WTC11 (cell line): Measurements from ENCODE around the gene ANAPC4. TPM values are rescaled to one million over a fixed set of nuclear protein-coding genes. Genes with fewer than 3 reads are reported as not detected.

Source experiments
- ATAC-seq: fragments of 200-7000 bp; cut with Tn5 transposase; 2 replicates; pipeline ENCODE4 v1.10.0; 2021; ENCODE audit warnings: mild to moderate bottlenecking, moderate library complexity
- CTCF ChIA-PET: fragments of 300-600 bp; sonication (Branson Sonifier 250); formaldehyde crosslinking; loops from one replicate; lab custom pipeline; 2021; ENCODE audit warnings: antibody characterized with exemption; lab: Charles Lee
- POLR2A ChIA-PET: fragments of 350-600 bp; sonication (Branson Sonifier 250); formaldehyde crosslinking; loops from one replicate; lab custom pipeline; 2021; ENCODE audit warnings: antibody characterized with exemption; lab: Charles Lee
- DNase-seq: peaks from one replicate; pipeline ENCODE4 v3.0.0; 2021; ENCODE audit warnings: low spot score
- H3K27ac Mint-ChIP-seq: 2 replicates; pipeline ENCODE4 v1.8.0; 2021; ENCODE audit warnings: mixed read lengths
- H3K27me3 Mint-ChIP-seq: 2 replicates; pipeline ENCODE4 v1.8.0; 2021; ENCODE audit warnings: low read depth, mild to moderate bottlenecking, moderate library complexity, mixed read lengths
- H3K36me3 Mint-ChIP-seq: 2 replicates; pipeline ENCODE4 v1.8.0; 2021; ENCODE audit warnings: mixed read lengths
- H3K4me1 Mint-ChIP-seq: 2 replicates; pipeline ENCODE4 v1.8.0; 2022; ENCODE audit warnings: mixed read lengths
- H3K4me3 Mint-ChIP-seq: 2 replicates; pipeline ENCODE4 v1.8.0; 2021; ENCODE audit warnings: mild to moderate bottlenecking, moderate library complexity, mixed read lengths
- H3K9me3 Mint-ChIP-seq: 2 replicates; pipeline ENCODE4 v1.8.0; 2021; ENCODE audit warnings: mixed read lengths
- ARID4B ChIP-seq: sonication (generic); formaldehyde crosslinking; IDR thresholded peaks from 2 replicates; pipeline ENCODE4 v1.8.0; 2023; ENCODE audit warnings: missing genetic modification reagents, mild to moderate bottlenecking, borderline replicate concordance
- CREM ChIP-seq: sonication (generic); formaldehyde crosslinking; IDR thresholded peaks from 2 replicates; pipeline ENCODE4 v1.8.1; 2022; ENCODE audit warnings: mild to moderate bottlenecking, missing genetic modification reagents, moderate library complexity
- CTCF ChIP-seq: fragments of 200-600 bp; IDR thresholded peaks from 2 replicates; pipeline ENCODE4 v1.8.0; 2022; ENCODE audit warnings: antibody characterized with exemption
- E2F5 ChIP-seq: sonication (generic); formaldehyde crosslinking; IDR thresholded peaks from 2 replicates; pipeline ENCODE4 v1.8.1; 2022; ENCODE audit warnings: mild to moderate bottlenecking, moderate library complexity, missing genetic modification reagents
- FOXP4 ChIP-seq: sonication (generic); formaldehyde crosslinking; IDR thresholded peaks from 2 replicates; pipeline ENCODE4 v1.8.0; 2022; ENCODE audit warnings: mild to moderate bottlenecking, missing genetic modification reagents
- OVOL2 ChIP-seq: fragments of 250-450 bp; sonication (Bioruptor Pico); IDR thresholded peaks from 2 replicates; pipeline ENCODE4 v1.9.0; 2021; ENCODE audit warnings: mild to moderate bottlenecking, borderline replicate concordance
- PRDM15 ChIP-seq: sonication (generic); formaldehyde crosslinking; IDR thresholded peaks from 2 replicates; pipeline ENCODE4 v1.8.0; 2022; ENCODE audit warnings: missing genetic modification reagents
- RORB ChIP-seq: fragments of 250-450 bp; sonication (Bioruptor Pico); IDR thresholded peaks from 2 replicates; pipeline ENCODE4 v1.9.0; 2021; ENCODE audit warnings: mild to moderate bottlenecking
- SMAD3 ChIP-seq: sonication (generic); formaldehyde crosslinking; IDR thresholded peaks from 2 replicates; pipeline ENCODE4 v1.8.0; 2022; ENCODE audit warnings: missing genetic modification reagents, mild to moderate bottlenecking, borderline replicate concordance
- SP1 ChIP-seq: sonication (generic); formaldehyde crosslinking; conservative IDR thresholded peaks from 2 replicates; pipeline ENCODE4 v1.8.1; 2022; ENCODE audit warnings: missing genetic modification reagents
- ZBTB43 ChIP-seq: sonication (generic); formaldehyde crosslinking; IDR thresholded peaks from 2 replicates; pipeline ENCODE4 v1.8.1; 2023; ENCODE audit warnings: mild to moderate bottlenecking, missing genetic modification reagents
- ZNF121 ChIP-seq: sonication (generic); formaldehyde crosslinking; IDR thresholded peaks from 2 replicates; pipeline ENCODE4 v1.8.0; 2023; ENCODE audit warnings: missing genetic modification reagents
- ZNF219 ChIP-seq: sonication (generic); formaldehyde crosslinking; IDR thresholded peaks from 2 replicates; pipeline ENCODE4 v1.8.0; 2023; ENCODE audit warnings: missing genetic modification reagents, mild to moderate bottlenecking, borderline replicate concordance
- ZNF317 ChIP-seq: sonication (generic); formaldehyde crosslinking; IDR thresholded peaks from 2 replicates; pipeline ENCODE4 v1.8.1; 2023; ENCODE audit warnings: low read depth, mild to moderate bottlenecking, moderate library complexity, missing genetic modification reagents, borderline replicate concordance
- ZNF396 ChIP-seq: fragments of 250-450 bp; sonication (Bioruptor Pico); IDR thresholded peaks from 2 replicates; pipeline ENCODE4 v1.8.0; 2021; ENCODE audit warnings: mild to moderate bottlenecking, moderate library complexity, borderline replicate concordance
- ZNF423 ChIP-seq: fragments of 250-450 bp; sonication (Bioruptor Pico); IDR thresholded peaks from 2 replicates; pipeline ENCODE4 v2.1.2; 2022; ENCODE audit warnings: mild to moderate bottlenecking, moderate library complexity
- total RNA-seq: library from RNA; stranded (reverse); gene quantifications from 3 replicates; pipeline ENCODE4 v1.2.3, GENCODE V29; 2021

ANAPC4 gene
- total RNA-seq, 1 experiment from 2014 or later: 40.5 TPM

GRCh38 chr4:25379591-25379990 is 2.5 kb downstream of the ANAPC4 start:
- TF ChIP-seq ZNF121: no peak
- no peak for TF ChIP-seq RORB (CRISPR knock-in tag)
- TF ChIP-seq, all 79 proteins: peak for 0
- ChIA-PET CTCF (interaction anchor here (0.8 kb wide), 1 partner anchor 12 kb away, joined by 3 read pairs; no protein-coding TSS in a partner anchor), POLR2A (no interaction called here)
- Mint-ChIP-seq H3K36me3 (peaks cover 28% of the 10 kb centered on the region), H3K4me3 (no peak overlapping the region), H3K9me3 (no peaks in the 10 kb centered on the region), H3K27me3 (no peaks in the 10 kb centered on the region), H3K4me1 (peaks cover 12% of the 10 kb centered on the region), H3K27ac (no peak overlapping the region)
- DNase-seq: no peak
- no peak for ATAC-seq

GRCh38 chr4:25383647-25384046 is 6.6 kb downstream of the ANAPC4 start:
- peaks cover 42% of the 10 kb centered on the region for H3K36me3 Mint-ChIP-seq
- H3K27me3 Mint-ChIP-seq: no peaks in the 10 kb centered on the region
- no peak overlapping the region for H3K27ac Mint-ChIP-seq
- POLR2A ChIA-PET: no interaction called here
- DNase-seq: no peak
- no peak overlapping the region for H3K4me3 Mint-ChIP-seq
- TF ChIP-seq ARID4B (CRISPR knock-in tag) (no peak), ZNF423 (CRISPR knock-in tag) (no peak), OVOL2 (CRISPR knock-in tag) (no peak), SP1 (CRISPR knock-in tag) (no peak), ZBTB43 (CRISPR knock-in tag) (no peak), CREM (CRISPR knock-in tag) (no peak), PRDM15 (CRISPR knock-in tag) (no peak), FOXP4 (CRISPR knock-in tag) (no peak)
- TF ChIP-seq, all 79 proteins: peak for 0
- Mint-ChIP-seq H3K9me3 (no peaks in the 10 kb centered on the region), H3K4me1 (no peaks in the 10 kb centered on the region)
- CTCF ChIA-PET: no interaction called here
- no peak for ATAC-seq

- no peak overlapping the region for H3K27ac Mint-ChIP-seq
- H3K27me3 Mint-ChIP-seq: no peaks in the 10 kb centered on the region
- peaks cover 57% of the 10 kb centered on the region for H3K36me3 Mint-ChIP-seq
- no peak overlapping the region for H3K4me3 Mint-ChIP-seq
- ChIA-PET POLR2A (no interaction called here), CTCF (no interaction called here)
- DNase-seq (no peak), ATAC-seq (no peak)
- no peaks in the 10 kb centered on the region for H3K4me1 Mint-ChIP-seq
- H3K9me3 Mint-ChIP-seq: no peaks in the 10 kb centered on the region
- TF ChIP-seq ZNF396 (CRISPR knock-in tag) (no peak), ZNF317 (no peak), ZNF219 (CRISPR knock-in tag) (no peak), CTCF (no peak), E2F5 (CRISPR knock-in tag) (no peak), SMAD3 (CRISPR knock-in tag) (no peak)
These were observed 9.9 kb downstream of the ANAPC4 start for GRCh38 chr4:25386926-25387325.
